HepG2 (cell line): Measurements from ENCODE around the gene ORMDL2. TPM values are rescaled to one million over a fixed set of nuclear protein-coding genes. Genes with fewer than 3 reads are reported as not detected.
A peak's percentile ranks its signal among the peaks of the same experiment; 100 is the strongest.

Source experiments
- DPF2 ChIP-seq: sonication (generic); formaldehyde crosslinking; IDR thresholded peaks from 2 replicates; pipeline ENCODE4 v1.4.0; 2020; ENCODE audit warnings: mild to moderate bottlenecking, low read depth, missing genetic modification reagents, borderline replicate concordance
- KLF12 ChIP-seq: sonication (generic); formaldehyde crosslinking; IDR thresholded peaks from 2 replicates; pipeline ENCODE4 v1.4.0; 2020; ENCODE audit warnings: missing genetic modification reagents, borderline replicate concordance
- NPAS2 ChIP-seq: sonication (generic); formaldehyde crosslinking; IDR thresholded peaks from 2 replicates; pipeline ENCODE4 v1.8.0; 2022; ENCODE audit warnings: mild to moderate bottlenecking, missing genetic modification reagents, borderline replicate concordance
- RFX3 ChIP-seq: IDR thresholded peaks from 2 replicates; pipeline ENCODE4 v1.6.1; 2016; ENCODE audit warnings: missing biosample characterization, missing genetic modification reagents
- SKI ChIP-seq: fragments of 450-650 bp; IDR thresholded peaks from one replicate; pipeline ENCODE4 v1.6.1; 2018; ENCODE audit warnings: mild to moderate bottlenecking; ENCODE audit not compliant: partially characterized antibody
- SMARCC2 ChIP-seq: fragments of 450-650 bp; IDR thresholded peaks from 2 replicates; pipeline ENCODE4 v1.6.1; 2017; ENCODE audit warnings: antibody characterized with exemption, mild to moderate bottlenecking
- SOX13 ChIP-seq, 3 experiments: fragments of 450-650 bp in 1 of 3; sonication (generic) in 1 of 3; formaldehyde crosslinking in 1 of 3; IDR thresholded peaks in 2 of 3; conservative IDR thresholded peaks in 1 of 3; 2 replicates each; pipeline versions ENCODE4 v1.5.0 to v1.6.1; 2016 to 2020; ENCODE audit warnings: antibody characterized with exemption in 1 of 3, mild to moderate bottlenecking in 1 of 3, missing compliant biosample characterization in 1 of 3, missing genetic modification reagents in 1 of 3, moderate library complexity in 1 of 3
- SSRP1 ChIP-seq: IDR thresholded peaks from 2 replicates; pipeline ENCODE4 v1.6.1; 2016; ENCODE audit warnings: control low read depth
- ZBTB21 ChIP-seq: sonication (generic); formaldehyde crosslinking; IDR thresholded peaks from 2 replicates; pipeline ENCODE4 v1.4.0; 2020; ENCODE audit warnings: missing genetic modification reagents
- ZHX2 ChIP-seq, 2 experiments: sonication (generic) in 1 of 2; formaldehyde crosslinking in 1 of 2; IDR thresholded peaks; 2 replicates each; pipeline versions ENCODE4 v1.6.1 to v1.9.0; 2014 to 2022; ENCODE audit warnings: antibody characterized with exemption in 1 of 2, borderline replicate concordance in 1 of 2, inconsistent platforms in 1 of 2, low read depth in 1 of 2, missing genetic modification reagents in 1 of 2
- ZMAT5 ChIP-seq: sonication (generic); formaldehyde crosslinking; IDR thresholded peaks from 2 replicates; pipeline ENCODE4 v1.5.0; 2020; ENCODE audit warnings: mild to moderate bottlenecking, low read depth, missing genetic modification reagents, borderline replicate concordance
- ZMYM4 ChIP-seq: sonication (generic); formaldehyde crosslinking; IDR thresholded peaks from 2 replicates; pipeline ENCODE4 v1.8.1; 2023; ENCODE audit warnings: mild to moderate bottlenecking, missing genetic modification reagents
- ZNF326 ChIP-seq: sonication (generic); formaldehyde crosslinking; IDR thresholded peaks from 2 replicates; pipeline ENCODE4 v1.4.0; 2020; ENCODE audit warnings: missing genetic modification reagents, borderline replicate concordance
- ZNF343 ChIP-seq: sonication (generic); formaldehyde crosslinking; IDR thresholded peaks from 2 replicates; pipeline ENCODE4 v1.4.0; 2020; ENCODE audit warnings: mild to moderate bottlenecking, missing genetic modification reagents
- ZNF503 ChIP-seq: sonication (generic); formaldehyde crosslinking; IDR thresholded peaks from 2 replicates; pipeline ENCODE4 v1.4.0; 2020; ENCODE audit warnings: missing genetic modification reagents
- ZNF773 ChIP-seq: sonication (generic); formaldehyde crosslinking; IDR thresholded peaks from 2 replicates; pipeline ENCODE4 v1.4.0; 2020; ENCODE audit warnings: missing genetic modification reagents, borderline replicate concordance
- ZNF782 ChIP-seq: sonication (generic); formaldehyde crosslinking; IDR thresholded peaks from 2 replicates; pipeline ENCODE4 v1.4.0; 2020; ENCODE audit warnings: missing genetic modification reagents, mild to moderate bottlenecking, borderline replicate concordance
- ZSCAN9 ChIP-seq: IDR thresholded peaks from 2 replicates; pipeline ENCODE4 v1.6.1; 2016; ENCODE audit warnings: borderline replicate concordance
- polyA plus RNA-seq, 8 experiments: library from polyadenylated mRNA; depleted of rRNA in 3 of 8; stranded (reverse) in 7 of 8; unstranded in 1 of 8; fragments of >200 nt; fragmentation: Illumina TruSeq in 4 of 8; extraction: Trizol in 4 of 8; gene quantifications; 2 replicates each; pipeline versions ENCODE4 v1.2.1 to v1.2.3, GENCODE V29; 2011 to 2016; ENCODE audit warnings: low read depth in 4 of 8, missing spikeins in 1 of 8, mixed read lengths in 1 of 8; ENCODE audit not compliant: insufficient read depth in 1 of 8
- total RNA-seq, 5 experiments: library from RNA; depleted of rRNA; stranded (reverse); fragments of >200 nt; fragmentation: Illumina TruSeq; extraction: Trizol; gene quantifications; 2 replicates each; pipeline ENCODE4 v1.2.3, GENCODE V29; 2016; ENCODE audit warnings: low read depth in 1 of 5
- TF ChIP-seq, protein P1 (sequence below): fragments of 450-650 bp; IDR thresholded peaks from 2 replicates; pipeline ENCODE4 v1.6.1; 2016

ORMDL2 gene
- total and polyA plus RNA-seq, 2 of the 13 experiments (the other 11 are each of a cell fraction or from before 2014, with no cell fraction given): 24.0 to 28.6 TPM

- TF ChIP-seq ZHX2 (IDR thresholded peaks at IDR 0.05; ENCODE audit: low read depth) (no peak; the same call in 1 of the 2 replicates), ZHX2 (CRISPR knock-in tag; IDR thresholded peaks at IDR 0.05; ENCODE audit: borderline replicate concordance) (no peak), SMARCC2 (no peak), ZNF343 (CRISPR knock-in tag) (no peak), NPAS2 (CRISPR knock-in tag) (no peak), ZSCAN9 (CRISPR knock-in tag) (no peak), ZMYM4 (CRISPR knock-in tag) (peak; percentile 72), RFX3 (CRISPR knock-in tag) (no peak), ZNF782 (CRISPR knock-in tag) (no peak), DPF2 (CRISPR knock-in tag) (no peak), ZNF326 (CRISPR knock-in tag) (no peak), ZNF503 (CRISPR knock-in tag) (0 out of 2 replicates have a peak, but pooled peaks have one; percentile 12), KLF12 (CRISPR knock-in tag) (no peak), SKI (no peak), ZNF773 (no peak), ZBTB21 (CRISPR knock-in tag) (no peak), SOX13 (IDR thresholded peaks at IDR 0.05) (no peak), SOX13 (CRISPR knock-in tag; conservative IDR thresholded peaks at IDR 0.05 in 1 of 2, IDR thresholded peaks at IDR 0.05 in 1 of 2) (no peak), ZMAT5 (CRISPR knock-in tag) (no peak), SSRP1 (CRISPR knock-in tag) (peak; percentile 62; the same call in 1 of the 2 replicates)
- TF ChIP-seq, protein P1, sequence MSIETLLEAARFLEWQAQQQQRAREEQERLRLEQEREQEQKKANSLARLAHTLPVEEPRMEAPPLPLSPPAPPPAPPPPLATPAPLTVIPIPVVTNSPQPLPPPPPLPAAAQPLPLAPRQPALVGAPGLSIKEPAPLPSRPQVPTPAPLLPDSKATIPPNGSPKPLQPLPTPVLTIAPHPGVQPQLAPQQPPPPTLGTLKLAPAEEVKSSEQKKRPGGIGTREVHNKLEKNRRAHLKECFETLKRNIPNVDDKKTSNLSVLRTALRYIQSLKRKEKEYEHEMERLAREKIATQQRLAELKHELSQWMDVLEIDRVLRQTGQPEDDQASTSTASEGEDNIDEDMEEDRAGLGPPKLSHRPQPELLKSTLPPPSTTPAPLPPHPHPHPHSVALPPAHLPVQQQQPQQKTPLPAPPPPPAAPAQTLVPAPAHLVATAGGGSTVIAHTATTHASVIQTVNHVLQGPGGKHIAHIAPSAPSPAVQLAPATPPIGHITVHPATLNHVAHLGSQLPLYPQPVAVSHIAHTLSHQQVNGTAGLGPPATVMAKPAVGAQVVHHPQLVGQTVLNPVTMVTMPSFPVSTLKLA: no peak
Measured at GRCh38 chr12:55817345-55818139, at the start of gene ORMDL2, which contains the start of gene SARNP (continued).
